K562 (cell line): Measurements from ENCODE around the gene CH25H. TPM values are rescaled to one million over a fixed set of nuclear protein-coding genes. Genes with fewer than 3 reads are reported as not detected.

Experiments used
- ATAC-seq: fragments of 200-7000 bp; cut with Tn5 transposase; 3 replicates; pipeline ENCODE4 v1.9.1; 2020; ENCODE audit warnings: moderate library complexity
- BruUV-seq: library from RNA; stranded (reverse); fragments of 400-500 nt; replicated peaks from 2 replicates; lab custom pipeline; 2021; lab: Mats Ljungman, UMichigan
- CTCF ChIA-PET: fragments of 300-600 bp; formaldehyde crosslinking; extraction: SDS; loops from one replicate; lab custom pipeline; 2021; ENCODE audit warnings: low intra/inter-chr PET ratio; lab: Yijun Ruan, JAX
- POLR2A ChIA-PET: fragments of 300-600, 350-650 bp; sonication (Branson Sonifier 250); formaldehyde crosslinking; extraction: SDS; loops from one replicate; lab custom pipeline; 2021; ENCODE audit warnings: antibody characterized with exemption, inconsistent platforms; lab: Yijun Ruan, JAX
- DNase-seq, 4 experiments: peaks; one replicate each; pipeline versions ENCODE4 v3.0.0 to v3.0.0-alpha.2; 2011 to 2018; ENCODE audit warnings: low spot score in 3 of 4, mixed read lengths in 3 of 4; ENCODE audit errors: extremely low read depth in 1 of 4
- FAIRE-seq: peaks from 2 replicates; lab custom pipeline; 2011; peaks lifted over from hg19 to GRCh38; lab: Jason Lieb, UNC
- H2AFZ ChIP-seq: 2 replicates; pipeline ENCODE4 v1.6.0; 2011; ENCODE audit warnings: low read depth, low read length, control low read depth, inconsistent platforms
- H3K27ac ChIP-seq: fragments of 200-600 bp; 3 replicates; pipeline ENCODE4 v1.8.0; 2011; ENCODE audit warnings: low read depth, mild to moderate bottlenecking, control low read depth, inconsistent platforms, low read length, moderate library complexity, mixed read lengths; ENCODE audit errors: extremely low read depth
- H3K27me3 ChIP-seq, 2 experiments: fragments of 300-600 bp in 1 of 2; 2 replicates in 1 of 2; 3 replicates in 1 of 2; pipeline versions ENCODE4 v1.6.0 to v1.8.0; 2011; ENCODE audit warnings: inconsistent platforms in 2 of 2, low read length in 2 of 2, mild to moderate bottlenecking in 1 of 2, mixed read lengths in 1 of 2, moderate library complexity in 1 of 2; ENCODE audit not compliant: control insufficient read depth in 2 of 2, insufficient read depth in 2 of 2
- H3K36me3 ChIP-seq: fragments of 300-600 bp; 3 replicates; pipeline ENCODE4 v1.8.0; 2011; ENCODE audit warnings: mild to moderate bottlenecking, low read length, inconsistent platforms; ENCODE audit not compliant: control insufficient read depth, insufficient read depth
- H3K4me1 ChIP-seq, 2 experiments: fragments of 200-600 bp in 1 of 2; replicated peaks in 1 of 2; 2 replicates in 1 of 2; 3 replicates in 1 of 2; pipeline versions ENCODE4 v1.5.1 to v1.8.0; 2011; ENCODE audit warnings: inconsistent platforms in 2 of 2, low read length in 2 of 2, mild to moderate bottlenecking in 1 of 2, mixed read lengths in 1 of 2, moderate library complexity in 1 of 2; ENCODE audit not compliant: control insufficient read depth in 2 of 2, insufficient read depth in 2 of 2
- H3K4me2 ChIP-seq: 2 replicates; pipeline ENCODE4 v1.6.1; 2011; ENCODE audit warnings: low read length, control low read depth, inconsistent platforms, mixed read lengths; ENCODE audit not compliant: insufficient read depth
- H3K4me3 ChIP-seq: fragments of 200-600 bp; sonication (generic), shearing (Covaris generic); 2 replicates; pipeline ENCODE4 v1.5.1; 2016; ENCODE audit warnings: control low read depth, inconsistent platforms
- H3K79me2 ChIP-seq: fragments of 200-600 bp; 3 replicates; pipeline ENCODE4 v1.8.0; 2011; ENCODE audit warnings: low read length, inconsistent platforms; ENCODE audit not compliant: control insufficient read depth, insufficient read depth
- H3K9ac ChIP-seq, 2 experiments: 2 replicates each; pipeline versions ENCODE4 v1.6.0 to v1.6.1; 2011; ENCODE audit warnings: low read depth in 2 of 2, low read length in 2 of 2, control low read depth in 1 of 2, inconsistent platforms in 1 of 2, mild to moderate bottlenecking in 1 of 2, mixed read lengths in 1 of 2; ENCODE audit not compliant: insufficient read depth in 1 of 2
- H3K9me1 ChIP-seq: one replicate; pipeline ENCODE4 v1.6.0; 2011; ENCODE audit warnings: inconsistent platforms, mild to moderate bottlenecking, low read length, moderate library complexity; ENCODE audit not compliant: control insufficient read depth, insufficient read depth
- H3K9me3 ChIP-seq: replicated peaks from 2 replicates; pipeline ENCODE4 v1.5.1; 2011; ENCODE audit warnings: low read depth, low read length, inconsistent platforms; ENCODE audit not compliant: control insufficient read depth, insufficient read depth
- H4K20me1 ChIP-seq: replicated peaks from 2 replicates; pipeline ENCODE4 v1.6.1; 2011; ENCODE audit warnings: low read length, inconsistent platforms, mixed read lengths; ENCODE audit not compliant: control insufficient read depth, insufficient read depth
- ASH1L ChIP-seq: fragments of 450-650 bp; IDR thresholded peaks from 2 replicates; pipeline ENCODE4 v1.6.1; 2018; ENCODE audit warnings: borderline replicate concordance, mild to moderate bottlenecking, low read depth; ENCODE audit not compliant: partially characterized antibody
- CBFA2T2 ChIP-seq: fragments of 450-650 bp; conservative IDR thresholded peaks from 2 replicates; pipeline ENCODE4 v1.6.1; 2017; ENCODE audit warnings: mild to moderate bottlenecking
- HOXB6 ChIP-seq: fragments of 250-450 bp; sonication (Bioruptor Pico); IDR thresholded peaks from 2 replicates; pipeline ENCODE4 v1.5.1; 2022; ENCODE audit warnings: mild to moderate bottlenecking, borderline replicate concordance
- MTA1 ChIP-seq: fragments of 450-650 bp; IDR thresholded peaks from 2 replicates; pipeline ENCODE4 v1.6.1; 2017; ENCODE audit warnings: borderline replicate concordance
- NCOA4 ChIP-seq: fragments of 450-650 bp; IDR thresholded peaks from 2 replicates; pipeline ENCODE4 v1.6.1; 2018; ENCODE audit warnings: mild to moderate bottlenecking; ENCODE audit not compliant: partially characterized antibody
- NR3C1 ChIP-seq: sonication (generic); formaldehyde crosslinking; IDR thresholded peaks from 2 replicates; pipeline ENCODE4 v1.8.1; 2022; ENCODE audit warnings: missing genetic modification reagents
- PRMT5 ChIP-seq: sonication (generic); formaldehyde crosslinking; IDR thresholded peaks from 2 replicates; pipeline ENCODE4 v1.5.0; 2020; ENCODE audit warnings: missing genetic modification reagents
- SMARCA5 ChIP-seq: fragments of 450-650 bp; IDR thresholded peaks from 2 replicates; pipeline ENCODE4 v1.6.1; 2016
- TBP ChIP-seq: optimal IDR thresholded peaks from 2 replicates; pipeline ENCODE3; 2011; ENCODE audit warnings: low read depth, low read length, improper control_type of control experiment
- TRIM24 ChIP-seq, 2 experiments: fragments of 450-650 bp; IDR thresholded peaks; 2 replicates each; pipeline ENCODE4 v1.6.1; 2016
- ZBTB17 ChIP-seq: fragments of 450-650 bp; formaldehyde crosslinking; IDR thresholded peaks from 2 replicates; pipeline ENCODE4 v1.4.0; 2020; ENCODE audit warnings: mild to moderate bottlenecking
- ZC3H8 ChIP-seq: fragments of 450-650 bp; IDR thresholded peaks from 2 replicates; pipeline ENCODE4 v1.6.1; 2017
- ZNF143 ChIP-seq: sonication (generic); formaldehyde crosslinking; IDR thresholded peaks from 2 replicates; pipeline ENCODE4 v1.9.0; 2022; ENCODE audit warnings: mild to moderate bottlenecking, missing genetic modification reagents
- ZNF146 ChIP-seq: IDR thresholded peaks from one replicate; pipeline ENCODE4 v1.6.1; 2018; ENCODE audit warnings: missing compliant biosample characterization; ENCODE audit not compliant: unreplicated experiment
- ZNF717 ChIP-seq: fragments of 250-450 bp; sonication (Bioruptor Pico); IDR thresholded peaks from 2 replicates; pipeline ENCODE4 v1.5.0; 2021
- whole genome bisulfite sequencing: fragments of 100-300 bp; shearing (Covaris generic); methylation state at CpG from one replicate; pipeline ENCODE4 v1.1.6; 2016; ENCODE audit warnings: low coverage, mixed read lengths; ENCODE audit not compliant: insufficient coverage; ENCODE audit errors: missing lambda C conversion rate; 5-methylcytosine and 5-hydroxymethylcytosine counted together
- in situ Hi-C: fragments of 300-500 bp; cut with MboI; formaldehyde crosslinking; loops from 4 replicates; pipeline ENCODE4 v1.15.0; 2018; ENCODE audit warnings: inconsistent platforms, mixed read lengths
- intact Hi-C: fragments of 100-400 bp; cut with micrococcal nuclease; formaldehyde crosslinking; loops from 2 replicates; pipeline ENCODE4 v1.14.2; 2022
- polyA plus RNA-seq, 8 experiments: library from polyadenylated mRNA; depleted of rRNA in 4 of 8; stranded (reverse) in 5 of 8; unstranded in 3 of 8; fragments of >200 nt; fragmentation: Nextera tagmentation in 2 of 8; fragmentation: Illumina TruSeq in 1 of 8; extraction: Ambion mirVana in 2 of 8; extraction: Trizol in 1 of 8; gene quantifications; 2 replicates each; pipeline versions ENCODE4 v1.2.1 to v1.2.3, GENCODE V29; 2011 to 2014; ENCODE audit warnings: inconsistent platforms in 1 of 8, missing spikeins in 1 of 8
- total RNA-seq, 7 experiments: library from RNA; depleted of rRNA in 6 of 7; stranded (reverse); fragments of >200 nt in 6 of 7; fragmentation: Illumina TruSeq in 2 of 7; extraction: Trizol in 2 of 7; gene quantifications; 2 replicates each; pipeline versions ENCODE4 v1.2.1 to v1.2.3, GENCODE V29; 2011 to 2021; ENCODE audit warnings: low replicate concordance in 1 of 7
- TF ChIP-seq, protein P1 (sequence below): sonication (generic); formaldehyde crosslinking; IDR thresholded peaks from 2 replicates; pipeline ENCODE4 v1.8.1; 2022; ENCODE audit warnings: missing genetic modification reagents
- TF ChIP-seq, protein P2 (sequence below): fragments of 250-450 bp; sonication (Bioruptor Pico); IDR thresholded peaks from 2 replicates; pipeline ENCODE4 v1.6.1; 2021; ENCODE audit warnings: mild to moderate bottlenecking
- TF ChIP-seq, protein P3 (sequence below): fragments of 150-350 bp; IDR thresholded peaks from 2 replicates; pipeline ENCODE4 v1.6.1; 2014; ENCODE audit warnings: low read depth, mild to moderate bottlenecking, low read length, borderline replicate concordance

The CH25H gene
- total and polyA plus RNA-seq, 9 of the 15 experiments (the other 6 are each of a cell fraction or from before 2014, with no cell fraction given): not detected

DNA sequence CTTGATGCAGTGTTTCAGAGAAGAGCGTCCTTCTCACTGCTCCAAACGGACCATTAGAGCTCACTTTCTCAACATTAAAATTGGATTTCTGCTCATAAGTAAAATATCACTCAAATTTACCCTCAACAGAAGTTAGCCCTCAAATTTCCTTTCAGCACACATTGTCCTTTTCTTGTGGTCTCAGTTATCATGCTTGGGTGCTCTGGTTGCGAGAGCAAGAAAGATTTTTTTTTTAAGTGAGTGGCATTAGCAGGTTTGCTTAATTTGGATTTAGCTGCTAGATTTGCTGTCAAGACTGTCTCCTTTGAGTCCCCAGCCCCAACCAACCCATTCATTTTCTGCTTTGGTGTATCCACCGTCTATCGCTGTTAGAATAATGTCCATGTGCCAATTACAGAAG is 2.6 kb upstream of the CH25H start (continued):
- TF ChIP-seq NCOA4 (no peak), TRIM24 (IDR thresholded peaks at IDR 0.05) (no peak), PRMT5 (no peak), ZNF146 (CRISPR knock-in tag) (no peak), ZBTB17 (CRISPR knock-in tag) (no peak)
- TF ChIP-seq, protein P1, sequence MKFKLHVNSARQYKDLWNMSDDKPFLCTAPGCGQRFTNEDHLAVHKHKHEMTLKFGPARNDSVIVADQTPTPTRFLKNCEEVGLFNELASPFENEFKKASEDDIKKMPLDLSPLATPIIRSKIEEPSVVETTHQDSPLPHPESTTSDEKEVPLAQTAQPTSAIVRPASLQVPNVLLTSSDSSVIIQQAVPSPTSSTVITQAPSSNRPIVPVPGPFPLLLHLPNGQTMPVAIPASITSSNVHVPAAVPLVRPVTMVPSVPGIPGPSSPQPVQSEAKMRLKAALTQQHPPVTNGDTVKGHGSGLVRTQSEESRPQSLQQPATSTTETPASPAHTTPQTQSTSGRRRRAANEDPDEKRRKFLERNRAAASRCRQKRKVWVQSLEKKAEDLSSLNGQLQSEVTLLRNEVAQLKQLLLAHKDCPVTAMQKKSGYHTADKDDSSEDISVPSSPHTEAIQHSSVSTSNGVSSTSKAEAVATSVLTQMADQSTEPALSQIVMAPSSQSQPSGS: no peak
- TF ChIP-seq, protein P2, sequence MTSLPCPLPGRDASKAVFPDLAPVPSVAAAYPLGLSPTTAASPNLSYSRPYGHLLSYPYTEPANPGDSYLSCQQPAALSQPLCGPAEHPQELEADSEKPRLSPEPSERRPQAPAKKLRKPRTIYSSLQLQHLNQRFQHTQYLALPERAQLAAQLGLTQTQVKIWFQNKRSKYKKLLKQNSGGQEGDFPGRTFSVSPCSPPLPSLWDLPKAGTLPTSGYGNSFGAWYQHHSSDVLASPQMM (CRISPR knock-in tag): no peak

DNA sequence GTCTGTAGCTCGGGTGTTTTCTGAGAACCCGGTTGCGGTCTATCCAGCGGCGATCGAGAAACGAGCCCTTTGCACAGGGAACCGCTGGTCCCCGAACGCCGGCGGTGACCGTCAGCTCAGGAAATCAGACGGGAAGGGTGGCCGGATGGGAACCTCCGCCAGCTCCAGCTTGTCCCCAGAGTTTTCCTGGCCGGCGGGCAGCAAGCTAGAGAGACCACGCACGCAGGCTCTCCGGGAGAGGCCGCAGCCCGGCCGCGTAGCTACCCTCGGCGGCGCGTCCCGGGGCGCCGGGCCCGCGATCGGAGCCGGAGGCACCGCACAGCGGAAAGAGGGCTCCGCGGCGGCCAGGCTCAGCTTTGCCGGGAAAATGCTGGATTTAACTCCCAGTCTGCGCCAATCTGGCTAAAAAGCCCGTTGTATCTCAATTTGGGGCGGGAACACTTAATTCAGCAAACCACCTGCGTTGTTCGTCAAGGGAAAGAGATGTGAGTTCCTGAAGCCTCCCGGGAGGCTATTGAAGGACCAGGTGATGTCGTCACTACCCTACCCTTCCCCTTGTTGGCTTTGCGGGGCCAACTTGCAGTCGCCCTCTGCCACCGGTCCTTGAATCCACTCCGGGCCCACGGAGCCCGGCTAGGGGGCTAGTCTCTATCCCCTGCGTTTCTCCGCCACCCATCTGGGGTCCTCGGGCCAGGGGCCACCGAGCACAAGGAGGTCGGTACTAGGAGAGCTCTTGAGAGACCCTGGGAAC is 859 bp upstream of the CH25H start:
- Histone ChIP-seq H3K9ac (no peak overlapping the region), H2AFZ (no peak overlapping the region), H3K27me3 (peaks cover 6 to 24% of the 10 kb centered on the region in 2 experiments; a peak in 3 of 5 replicates), H4K20me1 (no peaks in the 10 kb centered on the region), H3K4me3 (no peak overlapping the region), H3K4me1 (peaks cover 0 to 8% of the 10 kb centered on the region in 2 experiments; a peak in 2 of 5 replicates), H3K36me3 (no peaks in the 10 kb centered on the region), H3K9me3 (no peaks in the 10 kb centered on the region), H3K4me2 (no peak overlapping the region), H3K27ac (no peak overlapping the region), H3K79me2 (no peaks in the 10 kb centered on the region), H3K9me1 (no peaks in the 10 kb centered on the region)
- FAIRE-seq (no peak), ATAC-seq (no peak), DNase-seq (no peak)
- CTCF ChIA-PET: no interaction called here
- intact Hi-C loops: no loop called here
- 8% methylated on average over 37 of the region's 60 CpGs for WGBS
- no TSS peak for BruUV-seq
- POLR2A ChIA-PET: interaction anchor here (0.6 kb wide), 1 partner anchor 464 kb away, joined by 3 read pairs; no protein-coding TSS in a partner anchor
- in situ Hi-C loops: no loop called here
- TF ChIP-seq ZC3H8 (no peak), ZNF717 (no peak), HOXB6 (no peak), SMARCA5 (no peak), NR3C1 (CRISPR knock-in tag) (no peak), ASH1L (no peak), CBFA2T2 (no peak), ZNF143 (no peak), MTA1 (no peak), TBP (no peak)
- TF ChIP-seq, protein P3, sequence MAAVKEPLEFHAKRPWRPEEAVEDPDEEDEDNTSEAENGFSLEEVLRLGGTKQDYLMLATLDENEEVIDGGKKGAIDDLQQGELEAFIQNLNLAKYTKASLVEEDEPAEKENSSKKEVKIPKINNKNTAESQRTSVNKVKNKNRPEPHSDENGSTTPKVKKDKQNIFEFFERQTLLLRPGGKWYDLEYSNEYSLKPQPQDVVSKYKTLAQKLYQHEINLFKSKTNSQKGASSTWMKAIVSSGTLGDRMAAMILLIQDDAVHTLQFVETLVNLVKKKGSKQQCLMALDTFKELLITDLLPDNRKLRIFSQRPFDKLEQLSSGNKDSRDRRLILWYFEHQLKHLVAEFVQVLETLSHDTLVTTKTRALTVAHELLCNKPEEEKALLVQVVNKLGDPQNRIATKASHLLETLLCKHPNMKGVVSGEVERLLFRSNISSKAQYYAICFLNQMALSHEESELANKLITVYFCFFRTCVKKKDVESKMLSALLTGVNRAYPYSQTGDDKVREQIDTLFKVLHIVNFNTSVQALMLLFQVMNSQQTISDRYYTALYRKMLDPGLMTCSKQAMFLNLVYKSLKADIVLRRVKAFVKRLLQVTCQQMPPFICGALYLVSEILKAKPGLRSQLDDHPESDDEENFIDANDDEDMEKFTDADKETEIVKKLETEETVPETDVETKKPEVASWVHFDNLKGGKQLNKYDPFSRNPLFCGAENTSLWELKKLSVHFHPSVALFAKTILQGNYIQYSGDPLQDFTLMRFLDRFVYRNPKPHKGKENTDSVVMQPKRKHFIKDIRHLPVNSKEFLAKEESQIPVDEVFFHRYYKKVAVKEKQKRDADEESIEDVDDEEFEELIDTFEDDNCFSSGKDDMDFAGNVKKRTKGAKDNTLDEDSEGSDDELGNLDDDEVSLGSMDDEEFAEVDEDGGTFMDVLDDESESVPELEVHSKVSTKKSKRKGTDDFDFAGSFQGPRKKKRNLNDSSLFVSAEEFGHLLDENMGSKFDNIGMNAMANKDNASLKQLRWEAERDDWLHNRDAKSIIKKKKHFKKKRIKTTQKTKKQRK: no peak
